GM03348 (cell line): ENCODE results near the gene UBE2J1.
A peak's percentile ranks its signal among the peaks of the same experiment; 100 is the strongest.
"Not testable (repeated sequence)": the region's sequence is repeated elsewhere in the genome, so short reads cannot be mapped to it uniquely, and the experiment has no call there.

Experiments
- DNase-seq: peaks from one replicate; pipeline ENCODE4 v3.0.0; 2012; ENCODE audit warnings: low spot score

UBE2J1 gene

GRCh38 chr6:89352278-89353117 is at the start of gene UBE2J1:
UBE2J1 (minus strand) TSS chr6:89352722; CDS start chr6:89352569, 153 bp downstream.
- DNase-seq: peak; percentile 97

- DNase-seq: no peak
Measured at GRCh38 chr6:89400912-89401399, 48.4 kb upstream of the UBE2J1 start.

GRCh38 chr6:89400050-89400449 is 47.5 kb upstream of the UBE2J1 start:
- no peak for DNase-seq

- no peak for DNase-seq
Measured at GRCh38 chr6:89398762-89399525, 46.4 kb upstream of the UBE2J1 start.

GRCh38 chr6:89397884-89398283 is 45.4 kb upstream of the UBE2J1 start:
- DNase-seq: not testable (repeated sequence)

- DNase-seq: no peak
Measured at GRCh38 chr6:89393659-89394058, 41.1 kb upstream of the UBE2J1 start.

- no peak for DNase-seq
Measured at GRCh38 chr6:89392823-89393222, 40.3 kb upstream of the UBE2J1 start.

GRCh38 chr6:89388846-89389245 is 36.3 kb upstream of the UBE2J1 start:
- DNase-seq: no peak

GRCh38 chr6:89387516-89388201 is 35.1 kb upstream of the UBE2J1 start:
- no peak for DNase-seq

- no peak for DNase-seq
Measured at GRCh38 chr6:89386917-89387491, 34.5 kb upstream of the UBE2J1 start.

- DNase-seq: no peak
Measured at GRCh38 chr6:89385846-89386245, 33.3 kb upstream of the UBE2J1 start.

GRCh38 chr6:89385156-89385667 is 32.7 kb upstream of the UBE2J1 start:
- no peak for DNase-seq

- DNase-seq: no peak
Measured at GRCh38 chr6:89381031-89381430, 28.5 kb upstream of the UBE2J1 start.

- DNase-seq: no peak
Measured at GRCh38 chr6:89379281-89379680, 26.8 kb upstream of the UBE2J1 start.

GRCh38 chr6:89378628-89379027 is 26.1 kb upstream of the UBE2J1 start:
- DNase-seq: no peak

- no peak for DNase-seq
Measured at GRCh38 chr6:89375427-89376267, 23.1 kb upstream of the UBE2J1 start.

- no peak for DNase-seq
Measured at GRCh38 chr6:89372506-89372901, 20.0 kb upstream of the UBE2J1 start.

GRCh38 chr6:89371849-89372505 is 19.5 kb upstream of the UBE2J1 start:
- DNase-seq: peak; percentile 88

- peak; percentile 72 for DNase-seq
Measured at GRCh38 chr6:89368999-89369398, 16.5 kb upstream of the UBE2J1 start.

- peak; percentile 58 for DNase-seq
Measured at GRCh38 chr6:89368107-89368506, 15.6 kb upstream of the UBE2J1 start.
